GM12878 (cell line): Measurements from ENCODE around the gene OLFM2. TPM values are rescaled to one million over a fixed set of nuclear protein-coding genes. Genes with fewer than 3 reads are reported as not detected.

Source experiments
- ATAC-seq: fragments of 200-7000 bp; cut with Tn5 transposase; 3 replicates; pipeline ENCODE4 v1.9.1; 2020; ENCODE audit warnings: mild to moderate bottlenecking, moderate library complexity
- BruUV-seq: library from RNA; stranded (reverse); fragments of 400-500 nt; replicated peaks from 2 replicates; lab custom pipeline; 2021; lab: Mats Ljungman, UMichigan
- CTCF ChIA-PET: fragments of 300-600 bp; sonication (Branson Sonifier 250); formaldehyde crosslinking; extraction: SDS; loops from one replicate; lab custom pipeline; 2021; ENCODE audit warnings: inconsistent platforms; lab: Yijun Ruan, JAX
- POLR2A ChIA-PET: fragments of 350-600 bp; formaldehyde crosslinking; extraction: SDS; loops from one replicate; lab custom pipeline; 2021; ENCODE audit warnings: inconsistent platforms; lab: Charles Lee
- RAD21 ChIA-PET: fragments of 300-600 bp; sonication (Branson Sonifier 250); formaldehyde crosslinking; loops from one replicate; lab custom pipeline; 2023; ENCODE audit warnings: antibody characterized with exemption; ENCODE audit not compliant: unreplicated experiment; lab: Charles Lee
- SMC1A ChIA-PET: fragments of 300-600 bp; sonication (Branson Sonifier 250); formaldehyde crosslinking; loops from one replicate; lab custom pipeline; 2023; ENCODE audit not compliant: unreplicated experiment, uncharacterized antibody; lab: Charles Lee
- DNase-seq: peaks from one replicate; pipeline ENCODE4 v3.0.0-alpha.2; 2011; ENCODE audit warnings: low read depth, low spot score
- FAIRE-seq: peaks from 3 replicates; lab custom pipeline; 2011; peaks lifted over from hg19 to GRCh38; lab: Jason Lieb, UNC
- H2AFZ ChIP-seq: 2 replicates; pipeline ENCODE4 v1.6.0; 2011; ENCODE audit warnings: low read depth, low read length, control low read depth; ENCODE audit not compliant: control insufficient read depth
- H3K27ac ChIP-seq: 2 replicates; pipeline ENCODE4 v1.5.1; 2011; ENCODE audit warnings: control low read depth; ENCODE audit not compliant: control insufficient read depth, insufficient read depth
- H3K27me3 ChIP-seq, 2 experiments: replicated peaks in 1 of 2; 2 replicates each; pipeline versions ENCODE4 v1.6.0 to v1.6.1; 2011; ENCODE audit warnings: low read length in 1 of 2; ENCODE audit not compliant: control insufficient read depth in 2 of 2, insufficient read depth in 2 of 2
- H3K36me3 ChIP-seq, 2 experiments: 2 replicates each; pipeline ENCODE4 v1.5.1; 2011; ENCODE audit warnings: low read length in 1 of 2; ENCODE audit not compliant: control insufficient read depth in 2 of 2, insufficient read depth in 2 of 2
- H3K4me1 ChIP-seq: 2 replicates; pipeline ENCODE4 v1.6.1; 2011; ENCODE audit warnings: mild to moderate bottlenecking, low read length, moderate library complexity, mixed read lengths; ENCODE audit not compliant: control insufficient read depth, insufficient read depth
- H3K4me2 ChIP-seq: 2 replicates; pipeline ENCODE4 v1.6.0; 2011; ENCODE audit warnings: control low read depth; ENCODE audit not compliant: control insufficient read depth, insufficient read depth
- H3K4me3 ChIP-seq: fragments of 200-600 bp; sonication (generic); 2 replicates; pipeline ENCODE4 v1.5.1; 2016
- H3K79me2 ChIP-seq: 2 replicates; pipeline ENCODE4 v1.6.0; 2011; ENCODE audit warnings: low read length; ENCODE audit not compliant: control insufficient read depth, insufficient read depth
- H3K9ac ChIP-seq: 2 replicates; pipeline ENCODE4 v1.8.0; 2011; ENCODE audit warnings: low read length, control low read depth, mixed read lengths; ENCODE audit not compliant: control insufficient read depth, insufficient read depth
- H3K9me3 ChIP-seq: replicated peaks from 3 replicates; pipeline ENCODE4 v1.5.1; 2011; ENCODE audit warnings: mild to moderate bottlenecking, low read length; ENCODE audit not compliant: control insufficient read depth, insufficient read depth
- H4K20me1 ChIP-seq: 2 replicates; pipeline ENCODE4 v1.6.0; 2011; ENCODE audit not compliant: control insufficient read depth, insufficient read depth
- CTCF ChIP-seq, 3 experiments: IDR thresholded peaks in 2 of 3; conservative IDR thresholded peaks in 1 of 3; 2 replicates each; pipeline ENCODE4 v1.5.1; 2011; ENCODE audit warnings: low read depth in 3 of 3, low read length in 3 of 3, mild to moderate bottlenecking in 3 of 3, control low read depth in 2 of 3, moderate library complexity in 2 of 3, inconsistent platforms in 1 of 3, mixed read lengths in 1 of 3; ENCODE audit not compliant: control insufficient read depth in 2 of 3, insufficient read depth in 1 of 3; ENCODE audit errors: extremely low read depth in 1 of 3
- EED ChIP-seq: sonication (generic); IDR thresholded peaks from 2 replicates; pipeline ENCODE4 v1.6.1; 2016; ENCODE audit warnings: antibody characterized with exemption, low read depth
- HSF1 ChIP-seq: fragments of 150-350 bp; IDR thresholded peaks from 2 replicates; pipeline ENCODE4 v1.6.1; 2014; ENCODE audit warnings: mild to moderate bottlenecking, low read depth, low read length
- IRF5 ChIP-seq: fragments of 450-650 bp; IDR thresholded peaks from 2 replicates; pipeline ENCODE4 v1.6.1; 2017; ENCODE audit warnings: borderline replicate concordance
- JUNB ChIP-seq: IDR thresholded peaks from 2 replicates; pipeline ENCODE4 v1.6.1; 2016; ENCODE audit warnings: antibody characterized with exemption, mild to moderate bottlenecking
- SIX5 ChIP-seq: IDR thresholded peaks from 2 replicates; pipeline ENCODE4 v1.6.1; 2011; ENCODE audit warnings: mild to moderate bottlenecking, low read depth, low read length, moderate library complexity; ENCODE audit not compliant: severe bottlenecking
- WGBS: methylation state at CpG from one replicate; pipeline ENCODE4 v1.1.6; 2016; ENCODE audit warnings: low lambda C conversion rate; ENCODE audit not compliant: insufficient replicate concordance, insufficient coverage; ENCODE audit errors: missing lambda C conversion rate; 5-methylcytosine and 5-hydroxymethylcytosine counted together
- in situ Hi-C: fragments of 300-500 bp; cut with MboI; formaldehyde crosslinking; loops from 9 replicates; pipeline ENCODE4 v1.14.3; 2018; ENCODE audit warnings: mixed read lengths
- intact Hi-C: fragments of 100-400 bp; cut with micrococcal nuclease; formaldehyde crosslinking; loops from one replicate; pipeline ENCODE4 v1.14.2; 2022; ENCODE audit not compliant: unreplicated experiment
- polyA plus RNA-seq, 11 experiments: library from polyadenylated mRNA; depleted of rRNA in 4 of 11; unstranded in 6 of 11; stranded (reverse) in 5 of 11; fragments of >200 nt; fragmentation: Nextera tagmentation in 4 of 11; fragmentation: Illumina TruSeq in 1 of 11; extraction: Ambion mirVana in 4 of 11; extraction: Trizol in 1 of 11; gene quantifications; 1 replicate in 1 of 11; 2 replicates in 10 of 11; pipeline versions ENCODE4 v1.2.1 to v1.2.3, GENCODE V29; 2011 to 2016; ENCODE audit warnings: inconsistent platforms in 2 of 11, missing spikeins in 2 of 11, low read depth in 1 of 11
- total RNA-seq, 4 experiments: library from RNA; depleted of rRNA in 3 of 4; stranded (reverse); fragments of >200 nt in 3 of 4; fragmentation: Illumina TruSeq in 1 of 4; extraction: Trizol in 1 of 4; gene quantifications; 2 replicates each; pipeline versions ENCODE4 v1.2.1 to v1.2.3, GENCODE V29; 2013 to 2021

The OLFM2 gene
- total and polyA plus RNA-seq, 10 of the 15 experiments (the other 5 are each of a cell fraction or from before 2014, with no cell fraction given), result 0.07 to 3.5 (median 0.27) TPM; not detected in 5

- 4% methylated on average over 2 of the region's 2 CpGs for WGBS
These were observed 4.5 kb upstream of the OLFM2 start for GRCh38 chr19:9940778-9941177.

GRCh38 chr19:9939301-9939913 is 3.1 kb upstream of the OLFM2 start:
- no peaks in the 10 kb centered on the region for H4K20me1 ChIP-seq
- POLR2A ChIA-PET, result no interaction called here
- TF ChIP-seq SIX5 (peak; percentile 26), EED (no peak), HSF1 (no peak), JUNB (no peak), CTCF (IDR thresholded peaks at IDR 0.05 in 2 of 3, conservative IDR thresholded peaks at IDR 0.05 in 1 of 3; ENCODE audit: control insufficient read depth in 2 of 3, extremely low read depth in 1 of 3, insufficient read depth in 1 of 3, low read depth in 3 of 3, low read length in 3 of 3) (no peak)

More at GRCh38 chr19:9940778-9941177, 4.5 kb upstream of the OLFM2 start:
- H3K4me2 ChIP-seq, result no peak overlapping the region
- in situ Hi-C loops, result no loop called here
- H3K9me3 ChIP-seq, result no peaks in the 10 kb centered on the region; the same call in 2 of the 3 replicates
- H4K20me1 ChIP-seq, result no peaks in the 10 kb centered on the region
- FAIRE-seq, result no peak
- CTCF ChIA-PET, result interaction anchor here (1.1 to 2.2 kb wide), 2 partner anchors 10 to 60 kb away, joined by 5 to 9 read pairs; no protein-coding TSS in a partner anchor
- no peak for TF ChIP-seq IRF5
- no peak overlapping the region for H2AFZ ChIP-seq
- DNase-seq, result no peak
- intact Hi-C loops, result no loop called here
- SMC1A ChIA-PET, result no interaction called here
- no peak for ATAC-seq
- H3K79me2 ChIP-seq, result no peaks in the 10 kb centered on the region
- H3K27ac ChIP-seq, result no peak overlapping the region
- H3K27me3 ChIP-seq, result no peaks in the 10 kb centered on the region
- RAD21 ChIA-PET, result no interaction called here
- no peak overlapping the region for H3K9ac ChIP-seq
- H3K4me1 ChIP-seq, result no peaks in the 10 kb centered on the region
- no peaks in the 10 kb centered on the region for H3K36me3 ChIP-seq
- no TSS peak for BruUV-seq
- H3K4me3 ChIP-seq, result no peak overlapping the region
- POLR2A ChIA-PET, result interaction anchor here (0.6 kb wide), 1 partner anchor 273 kb away, joined by 3 read pairs; no protein-coding TSS in a partner anchor

More at GRCh38 chr19:9939301-9939913, 3.1 kb upstream of the OLFM2 start:
- ChIA-PET SMC1A (interaction anchor here (1.0 kb wide), 1 partner anchor 88 kb away, joined by 4 read pairs; no protein-coding TSS in a partner anchor), RAD21 (no interaction called here), CTCF (interaction anchor here (1.3 to 2.2 kb wide), 2 partner anchors 9 to 61 kb away, joined by 3 to 9 read pairs; no protein-coding TSS in a partner anchor)
- H2AFZ ChIP-seq, result no peak overlapping the region
- H3K9ac ChIP-seq, result no peak overlapping the region
- H3K9me3 ChIP-seq, result no peaks in the 10 kb centered on the region; the same call in 2 of the 3 replicates
- FAIRE-seq, result no peak
- no peaks in the 10 kb centered on the region for H3K4me1 ChIP-seq
- BruUV-seq, result no TSS peak
- no peaks in the 10 kb centered on the region for H3K27me3 ChIP-seq
- in situ Hi-C loops, result loop anchor here (5.0 kb wide), 1 partner anchor 318 kb away; no protein-coding TSS in a partner anchor
- 31% methylated on average over 3 of the region's 3 CpGs for WGBS
- no peaks in the 10 kb centered on the region for H3K36me3 ChIP-seq
- intact Hi-C loops, result no loop called here
- no peak for ATAC-seq
- no peak overlapping the region for H3K4me2 ChIP-seq
- no peak overlapping the region for H3K27ac ChIP-seq
- no peaks in the 10 kb centered on the region for H3K79me2 ChIP-seq
- no peak for DNase-seq
- no peak overlapping the region for H3K4me3 ChIP-seq
